ENCODE measurements around the gene PSMF1.

GRCh38 chr20:1086277-1087213 lies 31.9 kb upstream of the PSMF1 start:
- TF ChIP-seq PKNOX1 (IDR thresholded peaks at IDR 0.05) (no peak), FOXM1 (IDR thresholded peaks at IDR 0.05; ENCODE audit: borderline replicate concordance) (no peak), BHLHE40 (IDR thresholded peaks at IDR 0.05; ENCODE audit: borderline replicate concordance) (no peak)
